PC-9 (cell line): ENCODE measurements around the gene MAFG.

Source experiments
- CTCF ChIP-seq: fragments of 200-600 bp; sonication (generic); conservative IDR thresholded peaks from 2 replicates; pipeline ENCODE4 v1.6.1; 2017; ENCODE audit warnings: mixed run types, antibody characterized with exemption, mild to moderate bottlenecking, moderate library complexity
- EZH2 ChIP-seq: fragments of 200-600 bp; sonication (generic); IDR thresholded peaks from 2 replicates; pipeline ENCODE4 v1.8.0; 2017; ENCODE audit warnings: antibody characterized with exemption, low read depth

GRCh38 chr17:81870131-81870980 lies 57.2 kb downstream of the MAFG start:
- TF ChIP-seq CTCF (no peak), EZH2 (no peak)
